Mesenchymal stem cell (in vitro differentiated cells and primary cell): Measurements from ENCODE around the gene C8G.
A peak's percentile ranks its signal among the peaks of the same experiment; 100 is the strongest.

Experiments used
- DNase-seq: peaks from one replicate; pipeline ENCODE4 v3.0.0-alpha.2; 2013
- H2AFZ ChIP-seq: one replicate; pipeline ENCODE4 v1.6.1; 2013; ENCODE audit warnings: low read depth, mild to moderate bottlenecking, control low read depth, inconsistent platforms, low read length, moderate library complexity
- H2AK5ac ChIP-seq: 2 replicates; pipeline ENCODE4 v1.6.1; 2013; ENCODE audit warnings: low read length, moderate library complexity, mild to moderate bottlenecking, inconsistent platforms; ENCODE audit not compliant: severe bottlenecking
- H2BK120ac ChIP-seq: one replicate; pipeline ENCODE4 v1.6.1; 2013; ENCODE audit warnings: low read depth, mild to moderate bottlenecking, inconsistent platforms, low read length, moderate library complexity
- H2BK12ac ChIP-seq, 2 experiments: one replicate each; pipeline ENCODE4 v1.6.1; 2013; ENCODE audit warnings: inconsistent platforms in 2 of 2, low read length in 2 of 2, mild to moderate bottlenecking in 2 of 2, moderate library complexity in 2 of 2, control low read depth in 1 of 2
- H2BK15ac ChIP-seq: one replicate; pipeline ENCODE4 v1.6.1; 2013; ENCODE audit warnings: mild to moderate bottlenecking, low read depth, inconsistent platforms; ENCODE audit not compliant: poor library complexity, severe bottlenecking
- H2BK5ac ChIP-seq: 2 replicates; pipeline ENCODE4 v1.6.1; 2013; ENCODE audit warnings: low read depth, mild to moderate bottlenecking, low read length, control low read depth, inconsistent platforms; ENCODE audit not compliant: poor library complexity, severe bottlenecking
- H3K14ac ChIP-seq, 2 experiments: one replicate each; pipeline ENCODE4 v1.6.1; 2013; ENCODE audit warnings: inconsistent platforms in 2 of 2, low read length in 2 of 2, control low read depth in 1 of 2, mild to moderate bottlenecking in 1 of 2, moderate library complexity in 1 of 2
- H3K18ac ChIP-seq, 2 experiments: one replicate each; pipeline ENCODE4 v1.6.1; 2013; ENCODE audit warnings: inconsistent platforms in 2 of 2, low read length in 2 of 2, control low read depth in 1 of 2, low read depth in 1 of 2, mild to moderate bottlenecking in 1 of 2
- H3K23ac ChIP-seq, 2 experiments: one replicate each; pipeline ENCODE4 v1.6.1; 2013; ENCODE audit warnings: inconsistent platforms in 2 of 2, low read length in 2 of 2, mild to moderate bottlenecking in 2 of 2, moderate library complexity in 2 of 2, control low read depth in 1 of 2
- H3K27ac ChIP-seq: 2 replicates; pipeline ENCODE4 v1.5.1; 2013; ENCODE audit warnings: mild to moderate bottlenecking, moderate library complexity, low read length, control low read depth, inconsistent platforms; ENCODE audit not compliant: poor library complexity, severe bottlenecking
- H3K27me3 ChIP-seq, 2 experiments: 2 replicates each; pipeline versions ENCODE4 v1.6.1 to v1.7.0; 2013; ENCODE audit warnings: low read length in 2 of 2, mild to moderate bottlenecking in 2 of 2, moderate library complexity in 2 of 2, control low read depth in 1 of 2, inconsistent platforms in 1 of 2; ENCODE audit not compliant: control insufficient read depth in 1 of 2, insufficient read depth in 1 of 2
- H3K36me3 ChIP-seq, 2 experiments: 2 replicates each; pipeline versions ENCODE4 v1.6.1 to v1.7.0; 2013; ENCODE audit warnings: low read length in 2 of 2, control low read depth in 1 of 2, inconsistent platforms in 1 of 2, low read depth in 1 of 2, mild to moderate bottlenecking in 1 of 2; ENCODE audit not compliant: insufficient read depth in 2 of 2, control insufficient read depth in 1 of 2
- H3K4ac ChIP-seq, 2 experiments: one replicate each; pipeline ENCODE4 v1.6.1; 2013; ENCODE audit warnings: inconsistent platforms in 2 of 2, low read length in 2 of 2, mild to moderate bottlenecking in 2 of 2, moderate library complexity in 2 of 2, control low read depth in 1 of 2, low read depth in 1 of 2
- H3K4me1 ChIP-seq: 2 replicates; pipeline ENCODE4 v1.6.1; 2013; ENCODE audit warnings: low read depth, low read length, control low read depth; ENCODE audit not compliant: control insufficient read depth, insufficient read depth
- H3K4me2 ChIP-seq: 2 replicates; pipeline ENCODE4 v1.6.1; 2013; ENCODE audit warnings: low read length, mild to moderate bottlenecking, inconsistent platforms; ENCODE audit not compliant: poor library complexity, severe bottlenecking
- H3K4me3 ChIP-seq, 2 experiments: 2 replicates each; pipeline versions ENCODE4 v1.5.1 to v1.7.0; 2013; ENCODE audit warnings: low read length in 2 of 2, mild to moderate bottlenecking in 2 of 2, control low read depth in 1 of 2, low read depth in 1 of 2; ENCODE audit not compliant: insufficient read depth in 1 of 2
- H3K79me1 ChIP-seq: replicated peaks from 2 replicates; pipeline ENCODE4 v1.6.1; 2013; ENCODE audit warnings: mild to moderate bottlenecking, control low read depth, low read length, inconsistent platforms; ENCODE audit not compliant: poor library complexity, severe bottlenecking
- H3K9ac ChIP-seq: 2 replicates; pipeline ENCODE4 v1.7.0; 2013; ENCODE audit warnings: mild to moderate bottlenecking, low read length, moderate library complexity
- H3K9me3 ChIP-seq: 2 replicates; pipeline ENCODE4 v1.7.0; 2013; ENCODE audit warnings: mild to moderate bottlenecking, low read length; ENCODE audit not compliant: control insufficient read depth
- H4K8ac ChIP-seq: one replicate; pipeline ENCODE4 v1.6.1; 2013; ENCODE audit warnings: inconsistent platforms, mild to moderate bottlenecking, low read length, moderate library complexity
- H4K91ac ChIP-seq: one replicate; pipeline ENCODE4 v1.6.1; 2013; ENCODE audit warnings: mild to moderate bottlenecking, low read length, inconsistent platforms
- WGBS: methylation state at CpG from one replicate; pipeline ENCODE4 v1.1.7; 2013; ENCODE audit warnings: mixed read lengths; 5-methylcytosine and 5-hydroxymethylcytosine counted together

C8G gene

GRCh38 chr9:136949239-136949816 is 4.3 kb downstream of the C8G start:
- H3K4me1 ChIP-seq: peaks cover 29% of the 10 kb centered on the region
- H2AFZ ChIP-seq: peak overlapping the region; percentile 89
- H3K79me1 ChIP-seq: no peaks in the 10 kb centered on the region
- H3K18ac ChIP-seq: peak overlapping the region; percentile 9 to 63
- H2BK15ac ChIP-seq: no peak overlapping the region
- no peak overlapping the region for H2BK5ac ChIP-seq
- H3K9ac ChIP-seq: peak overlapping the region; percentile 22
- H3K23ac ChIP-seq: no peak overlapping the region
- H3K36me3 ChIP-seq: no peaks in the 10 kb centered on the region
- 32% methylated on average over 12 of the region's 22 CpGs for WGBS
- H2BK12ac ChIP-seq: peak overlapping the region in 1 of 2 experiments; percentile 59
- H3K4me3 ChIP-seq: peak overlapping the region; percentile 67 to 72
- no peak overlapping the region for H3K27ac ChIP-seq
- no peak overlapping the region for H2AK5ac ChIP-seq
- H3K14ac ChIP-seq: no peak overlapping the region
- H3K4ac ChIP-seq: no peak overlapping the region
- H4K91ac ChIP-seq: peak overlapping the region; percentile 73
- H4K8ac ChIP-seq: peak overlapping the region; percentile 62
- H3K27me3 ChIP-seq: peaks cover 0 to 8% of the 10 kb centered on the region in 2 experiments
- DNase-seq: no peak
- H3K4me2 ChIP-seq: peak overlapping the region; percentile 60
- H3K9me3 ChIP-seq: no peaks in the 10 kb centered on the region
- peak overlapping the region; percentile 27 for H2BK120ac ChIP-seq

- Histone ChIP-seq H3K18ac (peak overlapping the region; percentile 9 to 46), H3K9me3 (no peaks in the 10 kb centered on the region), H2AK5ac (no peak overlapping the region), H2AFZ (peak overlapping the region; percentile 89), H2BK12ac (peak overlapping the region in 1 of 2 experiments; percentile 48), H3K4me1 (peaks cover 25% of the 10 kb centered on the region), H3K36me3 (no peaks in the 10 kb centered on the region), H3K9ac (peak overlapping the region; percentile 22), H4K8ac (peak overlapping the region; percentile 47), H3K79me1 (no peaks in the 10 kb centered on the region), H3K4ac (no peak overlapping the region), H3K27me3 (peaks cover 0 to 14% of the 10 kb centered on the region in 2 experiments), H3K4me2 (peak overlapping the region; percentile 60), H2BK15ac (peak overlapping the region; percentile 9), H4K91ac (peak overlapping the region; percentile 20), H3K4me3 (peak overlapping the region; percentile 67 to 72), H3K27ac (no peak overlapping the region), H3K23ac (no peak overlapping the region), H2BK5ac (no peak overlapping the region), H3K14ac (no peak overlapping the region), H2BK120ac (no peak overlapping the region)
- DNase-seq: peak; percentile 82
- WGBS: 6% methylated on average over 62 of the region's 63 CpGs
Observed at GRCh38 chr9:136949817-136950655, 5.0 kb downstream of the C8G start.

- H2AFZ ChIP-seq: peak overlapping the region; percentile 30
- no peak overlapping the region for H4K91ac ChIP-seq
- H2BK5ac ChIP-seq: no peak overlapping the region
- H3K14ac ChIP-seq: no peak overlapping the region
- H3K27me3 ChIP-seq: peaks cover 0 to 16% of the 10 kb centered on the region in 2 experiments
- peaks cover 25% of the 10 kb centered on the region for H3K4me1 ChIP-seq
- no peak overlapping the region for H3K9ac ChIP-seq
- no peaks in the 10 kb centered on the region for H3K79me1 ChIP-seq
- no peak overlapping the region for H3K23ac ChIP-seq
- no peak overlapping the region for H3K18ac ChIP-seq
- peak overlapping the region; percentile 47 for H4K8ac ChIP-seq
- no peak overlapping the region for H3K4me3 ChIP-seq
- no peak overlapping the region for H2BK120ac ChIP-seq
- 81% methylated on average over 8 of the region's 9 CpGs for WGBS
- DNase-seq: no peak
- peak overlapping the region; percentile 60 for H3K4me2 ChIP-seq
- peak overlapping the region in 1 of 2 experiments; percentile 7 for H3K4ac ChIP-seq
- H2AK5ac ChIP-seq: no peak overlapping the region
- H2BK12ac ChIP-seq: no peak overlapping the region
- H3K27ac ChIP-seq: no peak overlapping the region
- H3K9me3 ChIP-seq: no peaks in the 10 kb centered on the region
- H2BK15ac ChIP-seq: no peak overlapping the region
- H3K36me3 ChIP-seq: no peaks in the 10 kb centered on the region
Observed at GRCh38 chr9:136950656-136951276, 5.7 kb downstream of the C8G start.
